Limb (tissue), 2 donors: Measurements from ENCODE around the gene PHACTR3.
A peak's percentile ranks its signal among the peaks of the same experiment; 100 is the strongest.
"Not testable (repeated sequence)": the region's sequence is repeated elsewhere in the genome, so short reads cannot be mapped to it uniquely, and the experiment has no call there.

Experiments
- DNase-seq, 2 donors: peaks; one replicate each; pipeline ENCODE4 v3.0.0-alpha.2; 2016; ENCODE audit errors: extremely low spot score in 2 of 2

The PHACTR3 gene

GRCh38 chr20:59618585-59618984 is 14.2 kb downstream of the PHACTR3 start:
- DNase-seq = not testable (repeated sequence)

GRCh38 chr20:59620860-59621505 is 16.6 kb downstream of the PHACTR3 start:
- DNase-seq = no peak

- DNase-seq = no peak
Measured at GRCh38 chr20:59622496-59622895, 18.2 kb downstream of the PHACTR3 start.

GRCh38 chr20:59623133-59623532 is 18.8 kb downstream of the PHACTR3 start:
- no peak for DNase-seq

- no peak for DNase-seq
Measured at GRCh38 chr20:59623583-59623982, 19.2 kb downstream of the PHACTR3 start.

GRCh38 chr20:59624401-59624800 is 20.1 kb downstream of the PHACTR3 start:
- DNase-seq = no peak

GRCh38 chr20:59625214-59625922 is 21.0 kb downstream of the PHACTR3 start:
- no peak for DNase-seq

- no peak for DNase-seq
Measured at GRCh38 chr20:59627298-59627697, 23.0 kb downstream of the PHACTR3 start.

- DNase-seq = no peak
Measured at GRCh38 chr20:59628171-59628570, 23.8 kb downstream of the PHACTR3 start.

- no peak for DNase-seq
Measured at GRCh38 chr20:59629141-59630045, 25.1 kb downstream of the PHACTR3 start.

GRCh38 chr20:59630526-59630925 is 26.2 kb downstream of the PHACTR3 start:
- no peak for DNase-seq

- DNase-seq = peak in 1 of 2 donors; percentile 6
Measured at GRCh38 chr20:59631751-59632540, 27.6 kb downstream of the PHACTR3 start.

- DNase-seq = no peak
Measured at GRCh38 chr20:59632541-59633113, 28.3 kb downstream of the PHACTR3 start.

- DNase-seq = no peak
Measured at GRCh38 chr20:59633656-59634251, 29.4 kb downstream of the PHACTR3 start.

- no peak for DNase-seq
Measured at GRCh38 chr20:59634435-59635005, 30.2 kb downstream of the PHACTR3 start.

- no peak for DNase-seq
Measured at GRCh38 chr20:59636766-59637370, 32.5 kb downstream of the PHACTR3 start.

- no peak for DNase-seq
Measured at GRCh38 chr20:59640267-59640666, 35.9 kb downstream of the PHACTR3 start.

GRCh38 chr20:59643615-59644061 is 39.3 kb downstream of the PHACTR3 start:
- DNase-seq = peak in 1 of 2 donors; percentile 21

- peak in 1 of 2 donors; percentile 7 for DNase-seq
Measured at GRCh38 chr20:59644371-59644939, 40.1 kb downstream of the PHACTR3 start.
